PC-3 (cell line): Measurements from ENCODE around the gene NOA1. TPM values are rescaled to one million over a fixed set of nuclear protein-coding genes. Genes with fewer than 3 reads are reported as not detected.
"Not testable (repeated sequence)": the region's sequence is repeated elsewhere in the genome, so short reads cannot be mapped to it uniquely, and the experiment has no call there.

Experiments used
- ATAC-seq: fragments of 200-7000 bp; cut with Tn5 transposase; 2 replicates; pipeline ENCODE4 v1.9.1; 2020; ENCODE audit warnings: mild to moderate bottlenecking, moderate library complexity
- BruUV-seq: library from RNA; stranded (reverse); fragments of 400-500 nt; replicated peaks from 2 replicates; lab custom pipeline; 2021; lab: Mats Ljungman, UMichigan
- CTCF ChIA-PET: fragments of 300-600 bp; sonication (Branson Sonifier 250); formaldehyde crosslinking; loops from one replicate; lab custom pipeline; 2022; ENCODE audit warnings: antibody characterized with exemption; lab: Charles Lee
- POLR2A ChIA-PET: fragments of 300-600 bp; sonication (Branson Sonifier 250); formaldehyde crosslinking; loops from one replicate; lab custom pipeline; 2022; ENCODE audit warnings: antibody characterized with exemption; ENCODE audit not compliant: unreplicated experiment; lab: Charles Lee
- DNase-seq: peaks from one replicate; pipeline ENCODE4 v3.0.0-alpha.2; 2015
- H2AFZ ChIP-seq: fragments of 300-600 bp; sonication (generic); 2 replicates; pipeline ENCODE4 v1.6.0; 2016; ENCODE audit warnings: antibody characterized with exemption, low read length
- H3F3A ChIP-seq: fragments of 300-600 bp; sonication (generic); one replicate; pipeline ENCODE4 v1.6.0; 2017; ENCODE audit warnings: antibody characterized with exemption, low read length, control low read depth, mild to moderate bottlenecking; ENCODE audit not compliant: unreplicated experiment
- H3K27ac ChIP-seq: fragments of 300-600 bp; sonication (generic); 2 replicates; pipeline ENCODE4 v1.5.1; 2016; ENCODE audit warnings: mild to moderate bottlenecking, low read length
- H3K27me3 ChIP-seq: fragments of 300-600 bp; sonication (generic); 2 replicates; pipeline ENCODE4 v1.6.1; 2016; ENCODE audit warnings: low read length, mixed read lengths
- H3K36me3 ChIP-seq: fragments of 300-600 bp; sonication (generic); 2 replicates; pipeline ENCODE4 v1.6.1; 2016; ENCODE audit warnings: low read depth, mixed run types, low read length, mixed read lengths
- H3K4me1 ChIP-seq: fragments of 300-600 bp; sonication (generic); 2 replicates; pipeline ENCODE4 v1.5.1; 2016; ENCODE audit warnings: low read length; ENCODE audit not compliant: insufficient read depth
- H3K4me2 ChIP-seq: fragments of 300-600 bp; sonication (generic); 2 replicates; pipeline ENCODE4 v1.6.0; 2016; ENCODE audit warnings: low read length
- H3K4me3 ChIP-seq: fragments of 300-600 bp; sonication (generic); 2 replicates; pipeline ENCODE4 v1.5.1; 2016; ENCODE audit warnings: mild to moderate bottlenecking, low read length, mixed read lengths
- H3K79me2 ChIP-seq: fragments of 300-600 bp; sonication (generic); 2 replicates; pipeline ENCODE4 v1.6.1; 2017; ENCODE audit warnings: low read length, mixed read lengths
- H3K9ac ChIP-seq: fragments of 300-600 bp; sonication (generic); 2 replicates; pipeline ENCODE4 v1.6.0; 2016; ENCODE audit warnings: mild to moderate bottlenecking, low read length
- H3K9me2 ChIP-seq: fragments of 300-600 bp; sonication (generic); replicated peaks from 2 replicates; pipeline ENCODE4 v1.6.1; 2016; ENCODE audit warnings: mixed run types, low read length, mixed read lengths
- H3K9me3 ChIP-seq: fragments of 300-600 bp; sonication (generic); 2 replicates; pipeline ENCODE4 v1.6.1; 2016; ENCODE audit warnings: low read length, mixed read lengths
- H4K20me1 ChIP-seq: fragments of 300-600 bp; sonication (generic); 2 replicates; pipeline ENCODE4 v1.6.1; 2016; ENCODE audit warnings: low read length, mixed read lengths
- EZH2 ChIP-seq: fragments of 300-600 bp; sonication (generic); IDR thresholded peaks from one replicate; pipeline ENCODE4 v1.6.1; 2017; ENCODE audit warnings: antibody characterized with exemption, mild to moderate bottlenecking, low read length; ENCODE audit not compliant: unreplicated experiment
- EZH2phosphoT487 ChIP-seq: fragments of 300-600 bp; sonication (generic); IDR thresholded peaks from 2 replicates; pipeline ENCODE4 v1.6.1; 2018; ENCODE audit warnings: mild to moderate bottlenecking, antibody characterized with exemption, low read length, borderline replicate concordance
- intact Hi-C: fragments of 100-400 bp; cut with micrococcal nuclease; formaldehyde crosslinking; loops from 2 replicates; pipeline ENCODE4 v1.9.0; 2023
- total RNA-seq: library from RNA; depleted of rRNA; stranded (reverse); fragments of >200 nt; gene quantifications from 2 replicates; pipeline ENCODE4 v1.2.3, GENCODE V29; 2014
- TF ChIP-seq, protein P1 (sequence below): fragments of 300-600 bp; sonication (generic); conservative IDR thresholded peaks from 2 replicates; pipeline ENCODE4 v1.5.1; 2017; ENCODE audit warnings: antibody characterized with exemption, low read depth, mild to moderate bottlenecking, low read length

NOA1 gene
- total RNA-seq, 1 experiment from 2014 or later: 33.1 TPM

DNA sequence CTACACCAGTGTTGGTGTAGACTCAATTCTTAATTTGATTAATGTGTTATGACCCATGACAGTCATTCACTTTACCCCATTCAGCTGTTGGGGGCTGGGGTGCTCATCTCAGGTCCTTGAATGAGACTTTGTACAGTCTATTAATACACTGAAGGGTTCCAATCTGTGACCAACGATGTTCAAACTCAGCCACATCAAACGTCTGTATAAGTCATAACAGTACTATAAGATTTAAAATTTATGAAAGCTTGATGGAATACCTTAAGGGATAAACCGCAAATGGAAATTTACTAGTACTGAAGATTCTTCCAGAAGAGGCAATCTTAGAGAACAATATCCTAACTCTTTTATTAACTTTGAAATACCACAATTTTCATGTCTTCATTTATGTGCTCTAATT lies 36.0 kb downstream of the NOA1 start:
- H3K9ac ChIP-seq: no peak overlapping the region
- H3K9me2 ChIP-seq: no peaks in the 10 kb centered on the region
- peaks cover 12% of the 10 kb centered on the region for H3K4me1 ChIP-seq
- ATAC-seq (no peak), DNase-seq (no peak)
- no TSS peak for BruUV-seq
- intact Hi-C loops: no loop called here
- H3K79me2 ChIP-seq: no peaks in the 10 kb centered on the region
- H3K27ac ChIP-seq: no peak overlapping the region
- ChIA-PET CTCF (no interaction called here), POLR2A (interaction anchor here (0.6 kb wide), 1 partner anchor 13 kb away, joined by 3 read pairs; no protein-coding TSS in a partner anchor)
- no peaks in the 10 kb centered on the region for H3K36me3 ChIP-seq
- H3F3A ChIP-seq: no peaks in the 10 kb centered on the region
- H3K9me3 ChIP-seq: no peaks in the 10 kb centered on the region
- H3K4me3 ChIP-seq: no peak overlapping the region
- H3K27me3 ChIP-seq: no peaks in the 10 kb centered on the region
- no peaks in the 10 kb centered on the region for H4K20me1 ChIP-seq
- H2AFZ ChIP-seq: no peak overlapping the region
- TF ChIP-seq, protein P1, sequence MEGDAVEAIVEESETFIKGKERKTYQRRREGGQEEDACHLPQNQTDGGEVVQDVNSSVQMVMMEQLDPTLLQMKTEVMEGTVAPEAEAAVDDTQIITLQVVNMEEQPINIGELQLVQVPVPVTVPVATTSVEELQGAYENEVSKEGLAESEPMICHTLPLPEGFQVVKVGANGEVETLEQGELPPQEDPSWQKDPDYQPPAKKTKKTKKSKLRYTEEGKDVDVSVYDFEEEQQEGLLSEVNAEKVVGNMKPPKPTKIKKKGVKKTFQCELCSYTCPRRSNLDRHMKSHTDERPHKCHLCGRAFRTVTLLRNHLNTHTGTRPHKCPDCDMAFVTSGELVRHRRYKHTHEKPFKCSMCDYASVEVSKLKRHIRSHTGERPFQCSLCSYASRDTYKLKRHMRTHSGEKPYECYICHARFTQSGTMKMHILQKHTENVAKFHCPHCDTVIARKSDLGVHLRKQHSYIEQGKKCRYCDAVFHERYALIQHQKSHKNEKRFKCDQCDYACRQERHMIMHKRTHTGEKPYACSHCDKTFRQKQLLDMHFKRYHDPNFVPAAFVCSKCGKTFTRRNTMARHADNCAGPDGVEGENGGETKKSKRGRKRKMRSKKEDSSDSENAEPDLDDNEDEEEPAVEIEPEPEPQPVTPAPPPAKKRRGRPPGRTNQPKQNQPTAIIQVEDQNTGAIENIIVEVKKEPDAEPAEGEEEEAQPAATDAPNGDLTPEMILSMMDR: no peak
- no peak for TF ChIP-seq EZH2phosphoT487
- no peak for TF ChIP-seq EZH2
- H3K4me2 ChIP-seq: no peak overlapping the region

DNA sequence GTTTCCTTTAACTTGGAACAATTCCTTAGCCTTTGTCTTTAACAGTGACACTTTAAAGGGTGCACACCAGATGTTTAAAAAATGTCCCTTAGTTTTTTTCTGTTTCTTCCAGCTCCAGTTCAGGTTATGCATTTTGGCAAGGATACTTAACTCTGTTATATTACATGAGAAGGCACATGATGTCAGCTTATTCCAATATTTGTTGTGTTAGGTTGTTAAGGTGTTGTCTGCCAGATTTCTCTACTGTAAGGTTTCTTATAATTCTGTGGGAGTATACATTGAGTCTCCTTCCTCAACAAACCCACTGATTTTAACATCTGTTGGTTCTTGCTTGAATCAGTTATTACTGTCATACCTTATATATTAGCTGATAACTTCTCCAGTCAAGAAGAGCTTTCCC lies 36.4 kb downstream of the NOA1 start:
- DNase-seq (no peak), ATAC-seq (peak; percentile 16; the same call in 1 of the 2 replicates)
- ChIA-PET POLR2A (interaction anchor here (0.6 kb wide), 1 partner anchor 14 kb away, joined by 3 read pairs; no protein-coding TSS in a partner anchor), CTCF (no interaction called here)
- no peak for TF ChIP-seq EZH2
- TF ChIP-seq EZH2phosphoT487: no peak
- no peaks in the 10 kb centered on the region for H3K9me2 ChIP-seq
- H3K79me2 ChIP-seq: no peaks in the 10 kb centered on the region
- intact Hi-C loops: no loop called here
- H4K20me1 ChIP-seq: no peaks in the 10 kb centered on the region
- no peak overlapping the region for H2AFZ ChIP-seq
- H3K9ac ChIP-seq: no peak overlapping the region
- no peaks in the 10 kb centered on the region for H3F3A ChIP-seq
- no peaks in the 10 kb centered on the region for H3K36me3 ChIP-seq
- no peaks in the 10 kb centered on the region for H3K9me3 ChIP-seq
- no peak overlapping the region for H3K4me3 ChIP-seq
- no peaks in the 10 kb centered on the region for H3K27me3 ChIP-seq
- peaks cover 12% of the 10 kb centered on the region for H3K4me1 ChIP-seq
- BruUV-seq: no TSS peak
- H3K27ac ChIP-seq: no peak overlapping the region
- no peak overlapping the region for H3K4me2 ChIP-seq

DNA sequence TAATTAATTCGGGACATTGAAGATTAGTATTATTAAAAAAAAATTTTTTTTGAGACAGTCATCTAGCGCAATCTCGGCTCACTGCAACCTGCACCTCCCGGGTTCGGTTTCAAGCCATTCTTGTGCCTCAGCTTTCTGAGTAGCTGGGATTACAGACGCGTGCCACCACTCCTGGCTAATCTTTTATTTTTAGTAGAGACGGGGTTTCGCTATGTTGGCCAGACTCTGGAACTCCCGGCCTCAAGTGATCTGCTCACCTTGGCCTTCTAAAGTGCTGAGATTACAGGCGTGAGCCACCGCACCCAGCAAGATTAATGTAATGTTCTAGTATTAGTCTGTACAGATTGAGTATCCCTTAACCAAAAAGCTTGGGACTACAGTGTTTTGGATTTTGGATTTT lies 37.0 kb downstream of the NOA1 start:
- ChIA-PET CTCF (no interaction called here), POLR2A (no interaction called here)
- peaks cover 12% of the 10 kb centered on the region for H3K4me1 ChIP-seq
- no peak overlapping the region for H3K9ac ChIP-seq
- no peak overlapping the region for H3K4me2 ChIP-seq
- H3K9me3 ChIP-seq: no peaks in the 10 kb centered on the region
- no peak for DNase-seq
- TF ChIP-seq EZH2phosphoT487 (no peak), EZH2 (no peak)
- TF ChIP-seq, protein P1: no peak
- H2AFZ ChIP-seq: no peak overlapping the region
- no peak for ATAC-seq
- intact Hi-C loops: no loop called here
- no peak overlapping the region for H3K4me3 ChIP-seq
- H3K27ac ChIP-seq: no peak overlapping the region
- no peaks in the 10 kb centered on the region for H3K9me2 ChIP-seq
- no peaks in the 10 kb centered on the region for H3F3A ChIP-seq
- H3K79me2 ChIP-seq: no peaks in the 10 kb centered on the region
- no TSS peak for BruUV-seq
- no peaks in the 10 kb centered on the region for H3K36me3 ChIP-seq
- no peaks in the 10 kb centered on the region for H4K20me1 ChIP-seq
- no peaks in the 10 kb centered on the region for H3K27me3 ChIP-seq

DNA sequence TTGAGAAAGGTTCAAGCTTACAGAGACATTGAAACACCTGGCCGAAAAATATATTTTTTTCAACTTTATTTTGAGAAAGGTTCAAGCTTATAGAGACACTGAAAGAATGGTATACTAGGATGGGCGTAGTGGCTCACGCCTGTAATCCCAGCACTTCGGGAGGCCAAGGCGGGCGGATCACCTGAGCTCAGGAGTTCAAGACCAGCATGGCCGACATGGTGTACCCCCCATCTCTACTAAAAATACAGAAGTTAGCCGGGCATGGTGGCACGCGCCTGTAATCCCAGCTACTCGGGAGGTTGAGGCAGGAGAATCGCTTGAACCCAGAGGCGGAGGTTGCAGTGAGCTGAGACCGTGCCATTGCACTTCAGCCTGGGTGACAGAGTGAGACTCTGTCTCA lies 37.6 kb downstream of the NOA1 start:
- POLR2A ChIA-PET, BruUV-seq, H3K4me3 ChIP-seq, H3K79me2 ChIP-seq, H3K27ac ChIP-seq, DNase-seq, H3K4me2 ChIP-seq, H3K9me2 ChIP-seq, ATAC-seq, CTCF ChIA-PET, H2AFZ ChIP-seq, H3K36me3 ChIP-seq, H3K9me3 ChIP-seq, H3K27me3 ChIP-seq, H3F3A ChIP-seq, H4K20me1 ChIP-seq, H3K9ac ChIP-seq, intact Hi-C loops: not testable (repeated sequence)
- H3K4me1 ChIP-seq: peaks cover 12% of the 10 kb centered on the region
